SK-N-SH treated with all-trans-retinoic acid at 6 μM for 48 hours (cell line): ENCODE data around the gene FHIP2A.
"Not testable (repeated sequence)": the region's sequence is repeated elsewhere in the genome, so short reads cannot be mapped to it uniquely, and the experiment has no call there.

ENCODE experiments used
- ATAC-seq: fragments of 200-7000 bp; cut with Tn5 transposase; 3 replicates; pipeline ENCODE4 v1.9.1; 2020; ENCODE audit warnings: mild to moderate bottlenecking, moderate library complexity
- ARNTL ChIP-seq: fragments of 450-650 bp; formaldehyde crosslinking; IDR thresholded peaks from 2 replicates; pipeline ENCODE4 v1.5.0; 2020; ENCODE audit warnings: low read depth, mild to moderate bottlenecking, moderate library complexity, borderline replicate concordance
- BACH2 ChIP-seq: fragments of 250-450 bp; sonication (Bioruptor Pico); IDR thresholded peaks from 2 replicates; pipeline ENCODE4 v1.9.0; 2021; ENCODE audit warnings: mild to moderate bottlenecking, borderline replicate concordance
- ESRRG ChIP-seq: fragments of 250-450 bp; sonication (Bioruptor Pico); IDR thresholded peaks from 2 replicates; pipeline ENCODE4 v1.6.1; 2021; ENCODE audit warnings: mild to moderate bottlenecking
- GLIS3 ChIP-seq: fragments of 250-450 bp; sonication (Bioruptor Pico); IDR thresholded peaks from 2 replicates; pipeline ENCODE4 v1.5.0; 2020; ENCODE audit warnings: mild to moderate bottlenecking, moderate library complexity
- ISL1 ChIP-seq: fragments of 250-450 bp; sonication (Bioruptor Pico); IDR thresholded peaks from 2 replicates; pipeline ENCODE4 v2.1.2; 2022; ENCODE audit warnings: mild to moderate bottlenecking, moderate library complexity
- OSR1 ChIP-seq: fragments of 250-450 bp; sonication (Bioruptor Pico); IDR thresholded peaks from 2 replicates; pipeline ENCODE4 v1.8.0; 2022; ENCODE audit warnings: moderate library complexity, mild to moderate bottlenecking, inconsistent platforms
- PPARA ChIP-seq: fragments of 250-450 bp; sonication (Bioruptor Pico); IDR thresholded peaks from 2 replicates; pipeline ENCODE4 v1.5.0; 2020; ENCODE audit warnings: mild to moderate bottlenecking, borderline replicate concordance
- RARB ChIP-seq: fragments of 250-450 bp; sonication (Bioruptor Pico); IDR thresholded peaks from 2 replicates; pipeline ENCODE4 v1.8.0; 2021; ENCODE audit warnings: mild to moderate bottlenecking, moderate library complexity
- SNAI2 ChIP-seq: fragments of 250-450 bp; sonication (Bioruptor Pico); IDR thresholded peaks from 2 replicates; pipeline ENCODE4 v1.5.0; 2020; ENCODE audit warnings: mild to moderate bottlenecking, moderate library complexity
- TCF4 ChIP-seq: fragments of 250-450 bp; sonication (Bioruptor Pico); IDR thresholded peaks from 2 replicates; pipeline ENCODE4 v1.8.0; 2021; ENCODE audit warnings: mild to moderate bottlenecking, moderate library complexity, borderline replicate concordance
- TOX ChIP-seq: fragments of 250-450 bp; sonication (Bioruptor Pico); IDR thresholded peaks from 2 replicates; pipeline ENCODE4 v1.8.0; 2021; ENCODE audit warnings: mild to moderate bottlenecking, moderate library complexity, borderline replicate concordance
- ZC3H10 ChIP-seq: fragments of 250-450 bp; sonication (Bioruptor Pico); IDR thresholded peaks from 2 replicates; pipeline ENCODE4 v1.5.1; 2021; ENCODE audit warnings: mild to moderate bottlenecking, moderate library complexity
- ZFP3 ChIP-seq: fragments of 250-450 bp; sonication (Bioruptor Pico); IDR thresholded peaks from 2 replicates; pipeline ENCODE4 v1.5.0; 2020; ENCODE audit warnings: mild to moderate bottlenecking, moderate library complexity
- ZFP30 ChIP-seq: fragments of 450-650 bp; formaldehyde crosslinking; IDR thresholded peaks from 2 replicates; pipeline ENCODE4 v1.5.0; 2022; ENCODE audit warnings: mild to moderate bottlenecking, moderate library complexity
- ZNF565 ChIP-seq: fragments of 450-650 bp; formaldehyde crosslinking; conservative IDR thresholded peaks from 2 replicates; pipeline ENCODE4 v1.5.0; 2020; ENCODE audit warnings: low read depth, mild to moderate bottlenecking, moderate library complexity
- ZNF70 ChIP-seq: fragments of 450-650 bp; formaldehyde crosslinking; IDR thresholded peaks from 2 replicates; pipeline ENCODE4 v1.5.0; 2020; ENCODE audit warnings: mild to moderate bottlenecking, moderate library complexity
- ZNF8 ChIP-seq: fragments of 450-650 bp; formaldehyde crosslinking; IDR thresholded peaks from 2 replicates; pipeline ENCODE4 v1.5.0; 2020; ENCODE audit warnings: mild to moderate bottlenecking, moderate library complexity
- TF ChIP-seq, protein P1 (sequence below): fragments of 250-450 bp; sonication (Bioruptor Pico); IDR thresholded peaks from 2 replicates; pipeline ENCODE4 v1.8.0; 2021; ENCODE audit warnings: low read depth, mild to moderate bottlenecking, moderate library complexity, borderline replicate concordance
- TF ChIP-seq, protein P2 (sequence below): fragments of 250-450 bp; sonication (Bioruptor Pico); IDR thresholded peaks from 2 replicates; pipeline ENCODE4 v1.5.1; 2021; ENCODE audit warnings: mild to moderate bottlenecking, moderate library complexity
- TF ChIP-seq, protein P3 (sequence below): fragments of 250-450 bp; sonication (Bioruptor Pico); IDR thresholded peaks from 2 replicates; pipeline ENCODE4 v1.8.0; 2020; ENCODE audit warnings: mild to moderate bottlenecking, moderate library complexity, borderline replicate concordance
- TF ChIP-seq, protein P4 (sequence below): fragments of 250-450 bp; sonication (Bioruptor Pico); IDR thresholded peaks from 2 replicates; pipeline ENCODE4 v1.5.0; 2020; ENCODE audit warnings: mild to moderate bottlenecking, moderate library complexity

FHIP2A gene

DNA sequence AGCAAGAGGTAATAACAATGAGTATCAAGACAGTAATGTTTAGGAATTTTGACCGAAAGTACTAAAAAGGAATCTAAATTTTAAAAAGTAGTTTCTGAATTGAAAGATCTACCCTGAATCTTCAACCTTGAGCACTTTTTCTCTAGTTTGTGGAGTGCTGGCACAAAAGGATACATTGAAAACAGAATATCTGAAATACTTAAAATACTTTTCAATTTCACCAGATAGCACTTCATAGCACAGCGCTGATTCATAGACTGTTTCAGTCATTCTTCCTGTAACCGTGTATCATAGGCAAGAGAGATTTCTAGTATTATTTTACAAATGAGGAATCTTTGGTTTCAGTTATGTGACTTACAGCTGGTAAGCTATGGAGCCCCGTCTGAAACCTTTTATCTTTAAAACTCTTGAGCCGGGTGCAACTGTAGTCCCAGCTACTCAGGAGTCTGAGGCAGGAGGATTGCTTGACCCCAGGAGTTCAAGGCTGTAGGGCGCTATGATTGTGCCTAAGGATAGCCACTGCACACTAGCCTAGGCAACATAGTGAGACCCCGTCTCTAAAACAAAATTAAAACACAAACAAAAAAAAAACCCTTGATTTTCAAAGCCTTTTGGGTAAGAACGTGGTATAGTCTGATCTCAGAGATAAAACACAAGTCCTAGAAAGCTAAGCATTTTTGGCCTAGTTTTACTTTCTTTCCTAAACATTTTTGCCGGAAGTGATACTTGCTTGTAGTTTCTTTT, 35.1 kb downstream of the FHIP2A start:
- ATAC-seq: peak; percentile 95
- TF ChIP-seq, protein P1, sequence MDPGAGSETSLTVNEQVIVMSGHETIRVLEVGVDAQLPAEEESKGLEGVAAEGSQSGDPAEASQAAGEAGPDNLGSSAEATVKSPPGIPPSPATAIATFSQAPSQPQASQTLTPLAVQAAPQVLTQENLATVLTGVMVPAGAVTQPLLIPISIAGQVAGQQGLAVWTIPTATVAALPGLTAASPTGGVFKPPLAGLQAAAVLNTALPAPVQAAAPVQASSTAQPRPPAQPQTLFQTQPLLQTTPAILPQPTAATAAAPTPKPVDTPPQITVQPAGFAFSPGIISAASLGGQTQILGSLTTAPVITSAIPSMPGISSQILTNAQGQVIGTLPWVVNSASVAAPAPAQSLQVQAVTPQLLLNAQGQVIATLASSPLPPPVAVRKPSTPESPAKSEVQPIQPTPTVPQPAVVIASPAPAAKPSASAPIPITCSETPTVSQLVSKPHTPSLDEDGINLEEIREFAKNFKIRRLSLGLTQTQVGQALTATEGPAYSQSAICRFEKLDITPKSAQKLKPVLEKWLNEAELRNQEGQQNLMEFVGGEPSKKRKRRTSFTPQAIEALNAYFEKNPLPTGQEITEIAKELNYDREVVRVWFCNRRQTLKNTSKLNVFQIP: no peak
- peak; percentile 47; the same call in 1 of the 2 replicates for TF ChIP-seq ISL1 (CRISPR knock-in tag)
- TF ChIP-seq, all 23 proteins: peak for 1

DNA sequence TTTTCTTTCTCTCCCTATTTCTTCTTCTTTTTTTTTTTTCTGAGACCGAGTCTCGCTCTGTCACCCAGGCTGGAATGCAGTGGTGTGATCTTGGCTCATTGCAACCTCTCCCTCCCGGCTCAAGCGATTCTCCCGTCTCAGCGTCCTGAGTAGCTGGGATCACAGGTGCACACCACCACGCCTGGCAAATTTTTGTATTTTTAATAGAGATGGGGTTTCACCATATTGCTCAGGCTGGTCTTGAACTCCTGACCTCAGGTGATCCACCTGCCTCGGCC, 35.6 kb downstream of the FHIP2A start:
- not testable (repeated sequence) for ATAC-seq

DNA sequence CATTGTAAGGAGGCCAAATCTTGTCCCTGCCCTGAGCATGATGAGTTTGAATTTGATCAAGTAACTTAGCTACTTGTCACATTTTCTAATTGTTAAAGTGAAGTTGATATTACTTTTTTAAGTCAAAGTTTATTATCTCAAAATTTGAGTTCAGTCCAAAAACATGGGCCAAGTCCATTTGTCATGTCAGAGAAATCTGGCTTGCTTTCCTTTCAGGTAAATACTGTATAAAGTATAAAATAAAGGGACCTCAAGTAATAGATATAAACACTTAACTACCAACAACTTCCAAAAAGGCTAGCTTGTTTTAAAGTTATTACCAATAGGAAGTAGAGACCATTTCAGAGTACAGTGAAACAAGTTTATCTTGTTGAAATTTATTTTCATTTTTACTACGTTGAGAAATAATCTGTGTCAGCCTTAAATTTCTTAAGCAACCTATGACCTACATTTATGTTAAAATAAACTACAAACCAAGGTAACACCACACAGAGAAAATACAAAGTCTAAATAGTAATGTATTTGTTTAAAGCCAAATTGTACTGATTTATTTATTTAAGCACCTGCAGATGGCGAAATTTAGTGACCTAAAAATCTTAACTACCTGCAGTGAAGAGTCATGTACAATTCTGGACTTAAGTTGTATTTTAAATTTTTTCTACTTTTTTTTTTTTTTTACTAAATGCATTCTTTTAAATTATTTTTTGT, 36.5 kb downstream of the FHIP2A start:
- no peak for TF ChIP-seq GLIS3
- no peak for TF ChIP-seq ARNTL (CRISPR knock-in tag)
- no peak for TF ChIP-seq TOX
- no peak for TF ChIP-seq ZC3H10 (CRISPR knock-in tag)
- no peak for TF ChIP-seq ZNF565 (CRISPR knock-in tag)
- TF ChIP-seq, protein P2, sequence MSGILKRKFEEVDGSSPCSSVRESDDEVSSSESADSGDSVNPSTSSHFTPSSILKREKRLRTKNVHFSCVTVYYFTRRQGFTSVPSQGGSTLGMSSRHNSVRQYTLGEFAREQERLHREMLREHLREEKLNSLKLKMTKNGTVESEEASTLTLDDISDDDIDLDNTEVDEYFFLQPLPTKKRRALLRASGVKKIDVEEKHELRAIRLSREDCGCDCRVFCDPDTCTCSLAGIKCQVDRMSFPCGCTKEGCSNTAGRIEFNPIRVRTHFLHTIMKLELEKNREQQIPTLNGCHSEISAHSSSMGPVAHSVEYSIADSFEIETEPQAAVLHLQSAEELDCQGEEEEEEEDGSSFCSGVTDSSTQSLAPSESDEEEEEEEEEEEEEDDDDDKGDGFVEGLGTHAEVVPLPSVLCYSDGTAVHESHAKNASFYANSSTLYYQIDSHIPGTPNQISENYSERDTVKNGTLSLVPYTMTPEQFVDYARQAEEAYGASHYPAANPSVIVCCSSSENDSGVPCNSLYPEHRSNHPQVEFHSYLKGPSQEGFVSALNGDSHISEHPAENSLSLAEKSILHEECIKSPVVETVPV (CRISPR knock-in tag): no peak
- TF ChIP-seq ZNF70 (CRISPR knock-in tag): no peak
- TF ChIP-seq, protein P1: no peak

DNA sequence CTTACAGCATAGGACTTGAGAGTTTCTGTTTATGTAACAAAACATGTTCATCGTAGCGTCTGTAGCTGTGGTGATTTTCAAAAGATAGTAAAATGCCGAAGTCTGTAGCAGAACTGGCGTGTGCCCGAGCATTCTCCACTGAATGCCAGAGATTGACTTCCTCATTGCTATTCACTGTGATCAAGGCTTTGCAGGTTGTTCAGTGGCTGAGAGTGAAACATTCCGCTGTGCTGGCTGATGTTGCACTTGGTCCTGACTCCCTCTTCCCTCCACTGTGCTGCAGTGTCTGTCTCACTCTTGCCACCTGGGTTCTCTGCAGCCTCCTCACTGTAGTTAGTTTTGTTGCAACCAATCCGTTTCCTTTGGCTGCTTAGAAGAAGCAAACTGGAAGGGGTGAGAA, 37.6 kb downstream of the FHIP2A start:
- TF ChIP-seq, protein P3, sequence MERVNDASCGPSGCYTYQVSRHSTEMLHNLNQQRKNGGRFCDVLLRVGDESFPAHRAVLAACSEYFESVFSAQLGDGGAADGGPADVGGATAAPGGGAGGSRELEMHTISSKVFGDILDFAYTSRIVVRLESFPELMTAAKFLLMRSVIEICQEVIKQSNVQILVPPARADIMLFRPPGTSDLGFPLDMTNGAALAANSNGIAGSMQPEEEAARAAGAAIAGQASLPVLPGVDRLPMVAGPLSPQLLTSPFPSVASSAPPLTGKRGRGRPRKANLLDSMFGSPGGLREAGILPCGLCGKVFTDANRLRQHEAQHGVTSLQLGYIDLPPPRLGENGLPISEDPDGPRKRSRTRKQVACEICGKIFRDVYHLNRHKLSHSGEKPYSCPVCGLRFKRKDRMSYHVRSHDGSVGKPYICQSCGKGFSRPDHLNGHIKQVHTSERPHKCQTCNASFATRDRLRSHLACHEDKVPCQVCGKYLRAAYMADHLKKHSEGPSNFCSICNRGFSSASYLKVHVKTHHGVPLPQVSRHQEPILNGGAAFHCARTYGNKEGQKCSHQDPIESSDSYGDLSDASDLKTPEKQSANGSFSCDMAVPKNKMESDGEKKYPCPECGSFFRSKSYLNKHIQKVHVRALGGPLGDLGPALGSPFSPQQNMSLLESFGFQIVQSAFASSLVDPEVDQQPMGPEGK: no peak
- TF ChIP-seq, protein P4, sequence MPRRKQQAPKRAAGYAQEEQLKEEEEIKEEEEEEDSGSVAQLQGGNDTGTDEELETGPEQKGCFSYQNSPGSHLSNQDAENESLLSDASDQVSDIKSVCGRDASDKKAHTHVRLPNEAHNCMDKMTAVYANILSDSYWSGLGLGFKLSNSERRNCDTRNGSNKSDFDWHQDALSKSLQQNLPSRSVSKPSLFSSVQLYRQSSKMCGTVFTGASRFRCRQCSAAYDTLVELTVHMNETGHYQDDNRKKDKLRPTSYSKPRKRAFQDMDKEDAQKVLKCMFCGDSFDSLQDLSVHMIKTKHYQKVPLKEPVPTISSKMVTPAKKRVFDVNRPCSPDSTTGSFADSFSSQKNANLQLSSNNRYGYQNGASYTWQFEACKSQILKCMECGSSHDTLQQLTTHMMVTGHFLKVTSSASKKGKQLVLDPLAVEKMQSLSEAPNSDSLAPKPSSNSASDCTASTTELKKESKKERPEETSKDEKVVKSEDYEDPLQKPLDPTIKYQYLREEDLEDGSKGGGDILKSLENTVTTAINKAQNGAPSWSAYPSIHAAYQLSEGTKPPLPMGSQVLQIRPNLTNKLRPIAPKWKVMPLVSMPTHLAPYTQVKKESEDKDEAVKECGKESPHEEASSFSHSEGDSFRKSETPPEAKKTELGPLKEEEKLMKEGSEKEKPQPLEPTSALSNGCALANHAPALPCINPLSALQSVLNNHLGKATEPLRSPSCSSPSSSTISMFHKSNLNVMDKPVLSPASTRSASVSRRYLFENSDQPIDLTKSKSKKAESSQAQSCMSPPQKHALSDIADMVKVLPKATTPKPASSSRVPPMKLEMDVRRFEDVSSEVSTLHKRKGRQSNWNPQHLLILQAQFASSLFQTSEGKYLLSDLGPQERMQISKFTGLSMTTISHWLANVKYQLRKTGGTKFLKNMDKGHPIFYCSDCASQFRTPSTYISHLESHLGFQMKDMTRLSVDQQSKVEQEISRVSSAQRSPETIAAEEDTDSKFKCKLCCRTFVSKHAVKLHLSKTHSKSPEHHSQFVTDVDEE: no peak
- TF ChIP-seq ZFP30 (CRISPR knock-in tag) (no peak), ARNTL (CRISPR knock-in tag) (no peak), TCF4 (no peak), ZNF70 (CRISPR knock-in tag) (no peak), GLIS3 (no peak), TOX (no peak), ESRRG (CRISPR knock-in tag) (no peak), ZNF8 (CRISPR knock-in tag) (no peak), PPARA (CRISPR knock-in tag) (no peak), ISL1 (CRISPR knock-in tag) (no peak), ZFP3 (CRISPR knock-in tag) (no peak), SNAI2 (no peak), RARB (no peak), OSR1 (CRISPR knock-in tag) (no peak), ZNF565 (CRISPR knock-in tag) (no peak), BACH2 (CRISPR knock-in tag) (no peak)
- TF ChIP-seq, protein P2 (CRISPR knock-in tag): no peak
- no peak for ATAC-seq

More for the DNA sequence above, 36.5 kb downstream of the FHIP2A start:
- ATAC-seq: no peak
